HS-27A (cell line): Measurements from ENCODE around the gene TASP1.
"Not testable (repeated sequence)": the region's sequence is repeated elsewhere in the genome, so short reads cannot be mapped to it uniquely, and the experiment has no call there.

Experiments
- DNase-seq: peaks from one replicate; pipeline ENCODE4 v3.0.0-alpha.2; 2012; ENCODE audit warnings: low read depth, missing footprints

TASP1 gene

DNA sequence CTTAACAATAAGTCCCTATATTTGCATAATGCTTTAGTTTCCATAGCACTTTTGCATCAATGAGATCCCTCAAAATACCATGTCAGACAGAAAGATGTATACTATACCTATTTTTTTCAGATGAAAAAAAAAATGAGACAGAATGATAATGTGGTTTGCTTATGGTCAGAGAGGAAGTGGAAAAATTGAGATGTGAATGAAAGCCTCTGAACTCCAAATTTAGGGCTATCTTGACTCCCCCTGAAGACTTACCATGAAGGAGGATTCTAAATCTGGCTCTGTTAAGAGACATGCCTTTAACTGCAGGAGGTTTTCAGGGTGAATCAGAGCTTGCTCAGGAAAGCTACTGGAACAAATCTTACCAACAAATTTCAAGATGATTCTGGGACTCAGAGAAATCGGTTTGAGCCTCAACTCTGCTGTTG, 241.4 kb downstream of the TASP1 start:
- DNase-seq = no peak

DNA sequence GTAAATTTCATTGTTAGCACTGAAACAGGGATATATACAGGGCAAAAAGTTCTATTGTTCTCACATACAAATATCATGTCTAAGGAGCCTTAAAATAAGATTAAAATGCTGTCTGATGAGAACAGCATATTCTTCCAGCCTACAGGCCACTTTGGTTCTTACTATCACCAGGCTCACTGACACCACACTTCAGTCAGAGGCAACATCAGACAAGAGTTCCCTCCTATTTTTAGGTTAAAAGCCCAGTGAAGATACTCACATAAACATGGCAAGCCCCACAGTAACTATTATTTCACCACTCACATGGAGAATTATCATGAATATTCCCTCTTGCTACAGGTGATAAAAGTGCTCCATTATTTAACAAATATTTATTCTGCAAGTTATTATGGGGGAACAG, 241.9 kb downstream of the TASP1 start:
- no peak for DNase-seq

DNA sequence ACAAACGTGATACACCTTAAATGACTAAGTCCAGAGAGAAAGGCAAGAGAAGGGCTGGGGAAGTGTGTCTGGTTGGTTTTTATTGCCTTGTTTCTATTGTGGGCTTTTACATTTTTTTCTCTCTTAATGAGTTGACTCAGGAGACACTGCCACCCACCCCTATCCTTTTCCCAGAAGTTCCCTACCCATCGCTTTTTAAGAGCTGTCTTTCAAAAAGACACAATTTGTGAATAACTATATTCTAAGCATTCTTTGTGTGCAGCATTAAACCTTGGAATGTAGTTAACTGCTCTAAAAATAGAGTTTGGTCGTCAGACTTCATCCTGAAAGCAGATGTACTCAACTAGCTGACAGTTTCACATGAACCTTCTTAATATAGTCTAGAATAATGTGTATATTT, 242.7 kb downstream of the TASP1 start:
- no peak for DNase-seq

DNA sequence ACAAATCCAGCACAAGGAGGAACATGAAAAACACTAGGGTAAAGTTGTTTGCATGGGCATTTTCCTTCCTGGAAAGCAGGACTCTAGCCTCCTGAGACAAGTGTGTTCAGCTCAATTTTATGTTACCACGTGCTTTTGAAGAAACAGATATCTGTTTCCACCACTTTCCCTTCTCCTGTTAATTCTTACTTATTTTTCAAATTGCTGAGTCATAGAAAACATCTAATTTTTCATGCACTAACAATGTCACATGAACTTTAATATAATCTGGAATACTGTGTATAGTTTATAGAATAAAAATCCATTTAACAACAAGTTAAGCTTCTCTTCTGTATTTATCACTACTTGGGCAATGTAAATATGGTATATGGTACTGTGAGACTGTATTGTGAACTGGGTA, 243.5 kb downstream of the TASP1 start:
- DNase-seq = no peak

DNA sequence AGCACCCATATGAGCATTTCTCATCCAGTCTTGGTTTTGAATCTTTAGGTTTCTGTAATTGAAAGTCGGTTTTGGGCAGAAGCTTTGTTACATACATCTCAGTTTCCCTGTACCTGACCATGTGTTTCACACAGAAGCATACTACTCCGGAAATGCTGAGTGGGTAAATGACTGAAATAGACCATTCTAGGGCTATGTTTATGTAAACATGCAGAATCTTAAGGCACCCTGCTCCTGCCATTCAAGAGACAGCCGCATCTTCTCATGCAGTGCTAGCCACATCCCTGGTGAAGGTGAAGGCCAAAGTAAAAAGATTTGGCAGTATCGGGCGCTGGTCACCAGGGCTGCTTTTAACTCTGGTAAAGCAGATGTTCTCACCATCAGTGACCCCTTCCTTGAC, 246.3 kb downstream of the TASP1 start:
- DNase-seq = no peak

DNA sequence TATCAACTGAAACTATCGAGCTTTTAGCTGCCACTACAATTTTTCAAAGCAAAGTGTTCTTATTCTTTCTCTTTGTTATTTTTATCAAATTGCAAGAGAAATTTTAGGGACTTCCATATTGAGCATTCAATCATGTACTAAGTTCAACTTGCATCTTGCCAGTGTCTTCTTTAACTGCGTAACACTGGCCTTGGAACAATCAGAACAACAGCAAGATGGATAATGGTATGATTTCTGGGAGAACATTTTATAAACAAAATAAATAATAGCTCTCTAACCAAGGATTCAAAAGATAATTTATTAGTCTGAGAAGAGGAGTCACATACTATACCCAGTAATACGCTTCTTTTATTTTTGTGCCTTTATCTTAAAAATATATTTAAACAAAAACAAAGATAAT, 249.6 kb downstream of the TASP1 start:
- DNase-seq = no peak

DNA sequence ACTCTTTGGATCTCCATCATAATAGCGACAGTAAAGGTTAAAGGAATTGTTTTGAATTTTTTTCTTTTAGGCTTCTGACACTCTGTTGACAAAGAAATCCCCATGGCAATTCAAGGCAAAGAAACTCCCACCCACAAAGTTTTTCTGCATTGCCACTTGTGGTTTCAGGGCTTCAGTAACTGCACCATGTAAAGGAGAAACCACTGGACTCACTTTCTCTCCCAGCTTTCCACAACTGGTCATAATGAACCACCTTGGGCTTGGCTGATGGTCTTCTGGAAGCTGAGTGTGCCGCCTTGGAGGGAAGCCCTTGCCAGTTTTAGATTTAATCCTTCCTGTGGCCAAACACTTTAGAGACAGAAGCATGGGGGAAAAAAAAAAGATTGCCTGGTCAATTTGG, 254.6 kb downstream of the TASP1 start:
- DNase-seq = no peak

DNA sequence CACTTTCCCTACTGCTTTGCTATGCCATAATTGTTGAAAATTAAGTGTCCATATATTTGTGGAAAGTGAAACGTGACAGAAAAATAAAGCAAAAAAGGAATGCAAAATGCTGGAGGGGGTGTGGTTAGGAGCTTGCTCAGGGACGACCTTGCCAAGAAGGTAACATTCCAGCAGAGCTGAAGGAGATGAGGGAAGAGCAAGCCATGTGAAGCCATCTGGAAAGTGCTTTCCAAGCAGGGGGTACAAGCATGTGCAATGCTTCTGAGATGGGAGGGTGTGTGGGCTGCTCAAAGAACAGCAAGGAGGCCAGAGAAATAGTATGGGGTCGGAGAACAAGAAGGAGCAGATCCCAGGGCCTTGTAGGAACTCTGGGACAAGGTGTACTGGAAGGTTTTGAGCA, 255.9 kb downstream of the TASP1 start:
- no peak for DNase-seq

DNA sequence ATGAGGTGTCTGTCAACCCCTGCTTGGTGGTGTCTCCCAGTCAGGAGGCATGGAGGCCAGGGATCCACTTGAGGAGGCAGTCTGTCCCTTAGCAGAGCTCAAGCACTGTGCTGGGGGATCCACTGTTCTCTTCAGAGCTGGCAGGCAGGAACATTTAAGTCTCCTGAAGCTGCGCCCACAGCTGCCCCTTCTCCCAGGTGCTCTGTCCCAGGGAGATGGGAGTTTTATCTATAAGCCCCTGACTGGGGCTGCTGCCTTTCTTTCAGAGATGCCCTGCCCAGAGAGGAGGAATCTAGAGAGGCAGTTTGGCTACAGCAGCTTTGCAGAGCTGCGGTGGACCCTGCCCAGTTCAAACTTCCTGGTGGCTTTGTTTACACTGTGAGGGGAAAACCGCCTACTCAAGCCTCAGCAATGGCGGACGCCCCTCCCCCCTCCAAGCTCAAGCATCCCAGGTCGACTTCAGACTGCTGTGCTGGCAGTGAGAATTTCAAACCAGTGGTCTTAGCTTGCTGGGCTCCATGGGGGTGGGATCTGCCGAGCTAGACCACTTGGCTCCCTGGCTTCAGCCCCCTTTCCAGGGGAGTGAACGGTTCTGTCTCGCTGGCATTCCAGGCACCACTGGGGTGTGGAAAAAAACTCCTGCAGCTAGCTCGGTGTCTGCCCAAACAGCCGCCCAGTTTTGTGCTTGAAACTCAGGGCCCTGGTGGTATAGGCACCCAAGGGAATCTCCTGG, 258.1 kb downstream of the TASP1 start:
- DNase-seq = not testable (repeated sequence)

DNA sequence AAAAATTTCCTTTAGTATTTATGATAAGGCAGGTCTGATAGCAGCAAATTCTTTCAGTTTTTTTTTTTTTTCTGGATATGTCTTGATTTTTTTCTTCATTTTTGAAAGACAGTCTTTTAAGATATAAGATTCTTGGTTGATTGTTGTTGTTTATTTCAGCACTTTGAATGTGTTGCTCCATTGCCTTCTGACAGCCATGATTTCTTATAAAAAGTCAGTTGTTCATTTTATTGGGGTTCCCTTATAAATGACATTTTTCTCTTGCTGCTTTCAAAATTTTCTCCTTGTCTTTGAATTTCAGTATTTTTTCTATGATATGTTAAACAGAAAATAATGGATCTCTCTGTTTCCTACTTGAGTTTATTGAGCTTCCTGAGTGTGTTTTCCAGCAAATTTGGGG, 265.3 kb downstream of the TASP1 start:
- no peak for DNase-seq

DNA sequence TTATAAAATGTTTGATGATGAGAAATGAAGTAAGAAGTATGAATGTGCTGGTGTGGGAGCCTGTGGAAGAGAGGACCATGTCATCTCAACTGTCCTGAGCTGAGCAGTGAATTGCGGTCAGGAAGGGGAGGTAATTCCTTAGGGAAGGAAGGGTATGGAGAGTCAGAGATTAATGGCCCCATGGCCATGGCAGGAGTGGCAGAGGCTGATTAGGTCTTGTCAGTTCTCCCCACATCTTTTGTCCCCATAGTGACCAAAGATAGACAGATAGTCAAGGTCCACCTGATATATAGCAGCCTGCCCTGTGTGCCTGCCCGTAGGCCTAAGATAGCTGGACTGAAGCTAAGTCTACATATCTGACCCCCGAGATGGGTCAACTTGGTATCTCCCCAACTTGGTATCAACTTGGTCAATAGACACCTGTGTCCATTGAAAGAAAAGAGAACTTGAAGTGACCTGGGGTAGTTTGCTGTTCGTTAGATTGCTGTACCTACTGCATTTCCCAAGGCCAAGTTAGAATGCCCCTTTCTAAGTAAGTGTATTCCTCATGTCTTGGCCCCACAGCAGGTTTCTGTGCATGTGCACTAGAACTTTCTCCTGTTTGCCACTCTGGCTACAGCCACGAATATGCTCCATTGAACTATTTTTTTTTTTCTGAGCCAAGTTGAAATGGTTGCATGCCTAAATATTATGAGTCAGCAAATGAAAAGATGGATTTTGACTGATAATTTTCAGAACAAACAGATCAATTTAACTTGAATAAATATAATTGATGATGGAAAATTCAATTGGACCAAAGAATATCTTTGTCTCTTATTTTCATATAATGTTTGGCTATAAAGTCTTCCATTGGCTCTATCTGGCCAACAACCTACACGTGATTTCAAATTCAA, 274.2 kb downstream of the TASP1 start:
- no peak for DNase-seq

DNA sequence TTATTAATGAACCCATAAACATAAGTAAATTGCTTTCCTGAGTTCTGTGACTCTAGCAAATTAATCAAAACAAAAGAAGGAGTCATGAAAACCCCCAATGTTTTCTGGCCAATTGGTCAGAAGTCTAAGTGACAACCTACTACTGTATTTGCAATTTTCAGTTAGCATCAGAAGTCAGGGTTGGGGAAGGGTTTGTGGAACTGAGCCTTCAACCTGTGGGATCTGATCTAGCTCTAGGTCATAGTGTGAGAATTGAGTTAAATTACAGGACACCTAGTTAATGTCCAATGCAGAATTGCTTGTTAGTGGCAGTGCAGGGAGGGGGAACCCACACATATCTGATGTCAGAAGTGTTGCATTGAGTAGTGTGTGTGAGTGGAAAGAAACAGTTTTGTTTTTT, 275.3 kb downstream of the TASP1 start:
- no peak for DNase-seq

DNA sequence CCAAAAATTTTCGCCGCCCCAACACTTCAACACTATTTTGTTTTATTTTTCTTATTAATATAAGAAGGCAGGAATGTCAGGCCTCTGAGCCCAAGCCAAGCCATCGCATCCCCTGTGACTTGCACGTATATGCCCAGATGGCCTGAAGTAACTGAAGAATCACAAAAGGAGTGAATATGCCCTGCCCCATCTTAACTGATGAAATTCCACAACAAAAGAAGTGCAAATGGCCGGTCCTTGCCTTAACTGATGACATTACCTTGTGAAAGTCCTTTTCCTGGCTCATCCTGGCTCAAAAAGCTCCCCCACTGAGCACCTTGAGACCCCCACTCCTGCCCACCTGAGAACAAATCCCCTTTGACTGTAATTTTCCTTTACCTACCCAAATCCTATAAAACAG, 276.6 kb downstream of the TASP1 start:
- not testable (repeated sequence) for DNase-seq

DNA sequence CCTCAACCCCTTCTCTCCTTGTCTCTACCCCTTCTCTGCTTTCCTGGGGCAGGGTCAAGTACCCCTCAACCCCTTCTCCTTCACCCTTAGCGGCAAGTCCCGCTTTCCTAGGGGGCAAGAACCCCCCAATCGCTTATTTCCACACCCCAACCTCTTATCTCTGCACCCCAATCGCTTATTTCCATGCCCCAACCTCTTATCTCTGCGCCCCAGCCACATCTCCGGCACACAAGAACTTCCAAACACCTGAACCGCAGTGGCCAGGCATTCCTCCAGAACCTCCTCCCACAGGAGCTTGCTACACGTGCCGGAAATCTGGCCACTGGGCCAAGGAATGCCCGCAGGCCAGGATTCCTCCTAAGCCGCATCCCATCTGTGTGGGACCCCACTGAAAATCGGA, 279.8 kb downstream of the TASP1 start:
- not testable (repeated sequence) for DNase-seq

DNA sequence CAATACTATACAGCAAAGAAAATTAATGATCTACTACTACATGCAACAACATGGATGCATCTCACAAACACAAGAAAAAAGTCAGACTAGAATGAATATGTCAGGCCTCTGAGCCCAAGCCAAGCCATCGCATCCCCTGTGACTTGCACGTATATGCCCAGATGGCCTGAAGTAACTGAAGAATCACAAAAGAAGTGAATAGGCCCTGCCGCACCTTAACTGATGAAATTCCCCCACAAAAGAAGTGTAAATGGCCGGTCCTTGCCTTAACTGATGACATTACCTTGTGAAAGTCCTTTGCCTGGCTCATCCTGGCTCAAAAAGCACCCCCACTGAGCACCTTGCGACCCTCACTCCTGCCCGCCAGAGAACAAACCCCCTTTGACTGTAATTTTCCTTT, 280.9 kb downstream of the TASP1 start:
- DNase-seq = not testable (repeated sequence)

DNA sequence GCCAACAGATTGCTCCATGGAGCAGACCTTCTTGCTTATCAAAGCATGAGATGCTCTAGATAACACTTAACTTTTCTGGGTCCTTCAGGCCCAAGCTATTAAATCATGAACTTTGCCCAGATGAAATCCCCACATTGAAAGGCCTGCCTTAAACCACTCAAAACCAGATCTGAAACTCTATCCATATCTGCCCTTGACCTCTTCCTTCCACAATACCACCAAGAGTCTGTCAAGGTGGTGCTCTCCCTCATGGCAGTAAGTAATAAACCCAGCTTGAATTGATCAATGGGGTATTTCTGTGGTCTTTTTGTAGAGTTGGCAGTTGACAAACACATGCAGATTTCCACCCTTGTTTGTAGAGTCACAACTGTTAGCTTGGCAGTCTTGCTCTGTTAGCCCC, 282.1 kb downstream of the TASP1 start:
- no peak for DNase-seq

DNA sequence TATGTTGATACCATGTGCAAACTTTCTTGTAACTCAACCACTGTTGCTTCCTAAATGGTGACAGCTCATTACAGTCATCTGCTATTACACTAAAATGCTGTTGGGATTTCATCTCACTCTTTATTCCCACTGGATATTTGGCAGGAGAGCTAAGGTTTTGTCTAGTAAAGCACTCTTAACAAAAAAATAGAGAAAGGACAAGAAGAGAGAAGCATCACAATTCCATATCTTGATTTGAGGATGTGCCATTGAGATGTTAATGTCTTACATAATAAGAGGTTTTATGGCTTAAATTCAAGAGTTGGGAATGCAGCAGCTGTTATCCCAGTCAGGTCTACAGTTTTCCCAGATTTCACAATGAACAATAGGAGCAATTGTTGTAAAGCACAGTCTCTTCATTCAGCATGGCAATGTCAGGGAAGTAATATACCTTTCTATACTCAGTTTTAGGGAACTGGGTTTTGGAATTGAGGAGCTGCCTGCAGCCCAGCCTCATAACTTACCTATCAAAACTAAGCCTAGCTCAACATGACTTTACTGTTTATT, 282.7 kb downstream of the TASP1 start:
- no peak for DNase-seq

DNA sequence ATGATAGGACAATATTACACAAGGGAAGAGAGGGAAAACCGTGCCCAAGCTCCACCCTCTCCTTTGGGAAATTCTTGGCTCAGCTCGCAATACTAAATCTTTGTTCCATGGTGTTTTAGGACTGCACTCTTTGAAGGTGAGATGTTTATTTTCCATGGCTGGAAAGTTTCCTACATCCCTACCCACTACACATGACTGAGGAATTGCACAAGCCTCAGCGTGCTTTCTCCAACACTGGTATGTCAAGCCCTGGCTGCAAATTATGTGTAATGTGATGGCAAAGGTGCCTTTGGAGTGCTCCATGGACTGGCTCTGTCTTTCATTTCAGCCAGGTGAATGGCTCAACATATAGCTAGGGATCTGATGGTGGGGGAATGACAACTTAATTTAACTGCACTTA, 283.3 kb downstream of the TASP1 start:
- no peak for DNase-seq

DNA sequence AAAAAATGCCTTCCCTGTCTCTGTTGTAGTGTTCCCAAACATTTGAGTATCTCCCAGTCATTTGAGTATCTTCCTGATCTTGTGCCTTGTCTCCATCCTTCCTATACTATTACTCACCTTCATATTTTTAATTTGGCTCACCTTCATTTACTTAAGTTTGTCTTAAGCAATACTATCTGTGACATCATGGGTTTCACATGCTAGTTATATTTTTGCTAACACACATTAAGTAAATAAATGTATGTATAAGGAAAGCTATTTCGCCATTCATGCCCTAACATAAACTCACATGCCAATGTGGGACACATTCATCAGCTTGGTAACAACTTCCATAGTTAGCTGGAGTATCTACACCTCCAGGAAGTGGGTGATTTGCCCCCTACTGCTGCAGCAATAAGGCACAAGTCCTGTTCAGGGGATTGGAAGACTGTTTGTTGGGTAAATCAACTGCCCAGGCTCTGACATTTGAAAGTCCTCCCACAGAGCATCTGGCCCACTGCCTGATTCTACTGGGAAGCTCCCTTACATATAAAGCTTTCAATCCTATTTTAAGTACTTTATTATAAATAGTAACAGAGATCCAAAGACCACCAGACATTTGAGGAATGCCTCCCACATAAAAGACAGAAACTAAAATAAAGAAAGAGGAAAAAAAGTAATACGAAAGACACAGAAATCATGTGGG, 285.3 kb downstream of the TASP1 start:
- no peak for DNase-seq

DNA sequence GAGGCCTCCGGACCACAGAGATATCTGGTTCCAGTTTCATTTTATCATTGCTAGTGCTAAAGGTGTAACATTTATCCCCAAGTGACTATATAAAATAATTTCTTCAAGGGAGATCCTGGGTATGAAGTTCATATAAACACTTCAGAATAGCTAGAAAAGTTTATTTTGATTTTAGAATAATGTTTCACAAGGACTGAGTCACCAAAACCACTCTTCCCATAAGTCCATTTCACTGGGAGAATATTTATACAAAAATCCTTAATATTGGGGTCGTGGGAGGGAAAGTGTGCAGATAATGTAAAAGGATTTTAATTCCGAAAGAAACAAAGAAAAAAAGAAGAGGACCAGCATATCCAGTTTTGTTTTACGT, 289.5 kb downstream of the TASP1 start:
- DNase-seq = no peak

DNA sequence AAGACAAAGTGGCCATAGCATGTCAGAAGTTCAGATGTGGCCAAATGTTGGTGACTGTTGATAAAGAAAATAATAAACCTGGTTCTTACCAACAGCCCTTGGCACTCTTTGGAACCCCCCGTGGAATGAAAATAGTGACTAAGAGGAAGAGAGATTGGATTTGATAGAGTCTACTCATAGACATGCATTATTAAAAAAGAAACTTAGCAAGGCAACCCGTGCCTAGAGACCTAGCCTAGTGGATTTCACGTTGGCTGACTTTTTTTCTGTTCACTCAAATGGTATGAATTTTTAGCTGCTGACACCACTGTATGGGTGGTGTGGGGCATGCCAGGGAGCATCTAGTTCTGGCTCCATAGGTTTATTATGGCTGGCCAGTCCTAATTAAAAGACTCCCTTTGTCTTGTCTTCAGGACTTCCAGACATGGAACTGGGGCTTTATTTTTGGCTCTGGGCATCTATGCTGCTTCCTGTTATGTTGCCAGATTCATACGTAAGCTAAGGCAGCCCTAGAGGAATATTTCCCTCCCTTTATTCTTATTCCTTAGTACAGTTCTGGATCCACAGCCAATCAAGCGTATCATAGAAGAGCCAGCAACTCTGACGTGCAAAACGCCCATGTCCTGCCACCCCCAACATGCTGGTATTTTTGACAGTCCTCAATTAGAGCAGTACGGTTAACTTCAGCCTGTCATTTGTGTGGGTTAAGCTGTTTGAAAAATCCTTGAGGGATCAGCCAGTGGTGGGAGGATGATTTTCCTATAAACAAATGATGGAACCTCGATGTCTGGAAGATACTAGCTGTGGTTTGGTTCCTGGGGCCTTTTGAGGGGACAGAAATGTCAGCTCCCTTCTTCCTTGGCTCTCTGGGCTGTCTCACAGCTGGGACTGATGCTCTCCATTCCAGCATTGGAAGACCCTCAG, 290.2 kb downstream of the TASP1 start:
- no peak for DNase-seq

DNA sequence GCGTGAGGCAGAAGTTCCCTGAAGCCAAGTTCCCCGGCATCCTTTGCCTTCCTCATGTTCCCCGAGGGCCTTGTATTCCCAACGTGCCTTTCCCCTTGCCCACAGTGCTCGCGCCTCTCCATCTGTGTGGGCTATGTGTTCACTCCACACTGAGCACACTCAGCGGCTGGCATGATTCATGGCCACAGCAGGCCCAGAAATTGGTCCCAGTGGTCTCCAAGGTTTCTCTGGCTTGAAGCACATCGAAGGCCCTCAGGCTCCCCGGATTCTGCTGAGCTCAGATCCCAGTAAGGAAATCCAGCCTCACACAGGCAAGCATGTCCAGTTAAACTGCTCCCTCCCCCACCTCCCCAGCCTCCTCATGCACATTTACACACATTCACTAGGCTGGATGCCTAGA, 294.1 kb downstream of the TASP1 start:
- DNase-seq = no peak
